DMS53 treated with DMSO at 0.1 percent for 48 hours (cell line): ENCODE results near the gene RNF213.

Experiments
- DNase-seq: peaks from one replicate; lab custom pipeline; 2025; ENCODE audit not compliant: unreplicated experiment; lab: John Stamatoyannopoulos, UW

The RNF213 gene

GRCh38 chr17:80414508-80414802 lies 153.8 kb downstream of the RNF213 start:
- no peak for DNase-seq

- DNase-seq: peak; percentile 92
Observed at GRCh38 chr17:80414803-80415625, 154.4 kb downstream of the RNF213 start, which contains the start of gene ENDOV. Gene ENDOV, plus strand, starts transcription at chr17:80415167. Its CDS starts 28 bp downstream, at chr17:80415195.

DNA sequence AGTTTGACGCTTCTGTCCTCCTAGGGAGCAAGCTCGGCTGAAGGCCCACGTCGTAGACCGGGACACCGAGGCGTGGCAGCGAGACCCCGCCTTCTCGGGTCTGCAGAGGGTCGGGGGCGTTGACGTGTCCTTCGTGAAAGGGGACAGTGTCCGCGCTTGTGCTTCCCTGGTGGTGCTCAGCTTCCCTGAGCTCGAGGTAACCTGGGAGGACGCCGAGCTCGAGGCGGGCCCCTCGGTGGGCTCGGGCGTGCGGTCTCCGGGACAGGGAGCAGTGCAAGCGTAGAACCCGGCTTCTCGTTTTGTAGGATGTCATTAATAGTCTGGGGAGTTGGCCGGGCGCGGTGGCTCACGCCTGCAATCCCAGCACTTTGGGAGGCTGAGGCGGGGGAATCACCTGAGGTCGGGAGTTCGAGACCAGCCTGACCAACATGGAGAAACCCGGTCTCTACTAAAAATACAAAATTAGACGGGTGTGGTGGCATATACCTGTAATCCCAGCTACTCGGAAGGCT lies 155.0 kb downstream of the RNF213 start:
- no peak for DNase-seq

GRCh38 chr17:80416260-80416939 lies 155.7 kb downstream of the RNF213 start:
- DNase-seq: no peak

DNA sequence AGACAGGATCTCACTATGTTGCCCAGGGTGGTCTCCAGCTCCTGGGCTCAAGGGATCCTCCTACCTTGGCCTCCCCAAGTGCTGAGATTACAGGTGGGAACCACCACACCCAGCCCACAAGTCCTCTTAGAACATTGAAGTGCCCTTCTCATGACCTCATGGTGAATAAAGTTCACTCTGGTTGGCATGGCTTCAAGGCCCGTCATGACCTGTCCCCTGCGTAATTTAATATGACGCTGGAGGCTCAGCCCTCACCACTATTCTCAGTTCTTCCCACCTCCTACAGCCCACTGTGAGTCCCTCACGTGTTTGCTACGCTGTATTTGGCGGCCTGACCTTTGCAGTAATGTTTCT lies 156.3 kb downstream of the RNF213 start:
- DNase-seq: no peak

- no peak for DNase-seq
Observed at GRCh38 chr17:80418589-80418988, 157.9 kb downstream of the RNF213 start.

- no peak for DNase-seq
Observed at GRCh38 chr17:80419255-80419654, 158.6 kb downstream of the RNF213 start.

- DNase-seq: no peak
Observed at GRCh38 chr17:80421381-80422090, 160.9 kb downstream of the RNF213 start.

DNA sequence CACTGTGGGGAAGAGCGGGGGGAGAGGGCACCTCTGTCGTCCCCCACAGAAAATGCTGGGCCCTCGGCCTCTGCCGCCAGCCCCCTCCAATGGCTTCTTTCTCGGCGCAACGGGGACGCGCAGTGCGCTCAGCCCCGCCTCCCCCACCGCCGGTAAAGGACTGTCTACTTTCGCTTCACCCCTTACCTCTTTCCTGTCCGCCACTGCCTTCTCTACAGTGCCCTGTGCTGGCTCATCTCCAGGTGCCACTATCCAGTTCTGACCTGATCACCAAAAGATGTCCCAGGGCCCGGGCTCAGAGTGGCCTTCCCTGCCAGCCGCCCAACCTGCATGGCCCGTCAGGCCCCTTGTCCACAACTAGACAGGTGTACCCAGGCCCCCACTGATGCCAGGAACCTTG lies 161.6 kb downstream of the RNF213 start:
- DNase-seq: no peak

- DNase-seq: no peak
Observed at GRCh38 chr17:80422981-80423380, 162.3 kb downstream of the RNF213 start.

DNA sequence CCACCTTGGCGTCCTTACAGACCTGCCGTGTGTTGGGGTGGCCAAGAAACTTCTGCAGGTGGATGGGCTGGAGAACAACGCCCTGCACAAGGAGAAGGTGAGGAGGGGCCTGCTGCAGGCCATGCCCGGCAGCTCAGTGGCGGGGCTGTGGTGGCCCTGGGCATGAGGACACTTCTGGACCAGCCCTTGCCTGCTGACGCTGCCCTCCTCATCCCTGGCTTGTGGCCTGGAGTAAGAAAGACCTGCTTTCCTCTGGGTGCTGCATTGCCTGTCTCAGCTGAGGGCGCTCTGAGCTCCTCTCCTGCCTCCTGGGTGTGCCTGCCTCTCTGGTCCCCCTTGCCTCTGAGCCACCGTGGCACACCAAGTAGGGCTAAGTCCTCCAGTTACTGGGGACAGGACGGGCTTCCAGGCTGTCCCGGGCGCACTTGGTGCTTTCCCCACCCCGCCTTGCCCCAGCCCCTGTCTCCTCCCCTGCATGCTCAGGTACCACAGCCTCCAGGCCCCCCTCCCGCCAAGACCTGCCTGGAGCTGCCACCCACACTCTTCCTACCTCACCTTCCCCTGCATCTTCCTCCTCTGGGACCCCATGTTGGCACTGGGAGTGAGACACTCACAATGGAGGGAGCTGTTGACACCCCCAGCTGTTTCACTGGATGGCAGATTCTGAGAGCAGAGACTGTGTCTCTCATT lies 163.0 kb downstream of the RNF213 start:
- no peak for DNase-seq

GRCh38 chr17:80424261-80424660 lies 163.6 kb downstream of the RNF213 start:
- DNase-seq: no peak

- no peak for DNase-seq
Observed at GRCh38 chr17:80424878-80425765, 164.5 kb downstream of the RNF213 start.

GRCh38 chr17:80425835-80426426 lies 165.3 kb downstream of the RNF213 start:
- DNase-seq: no peak

DNA sequence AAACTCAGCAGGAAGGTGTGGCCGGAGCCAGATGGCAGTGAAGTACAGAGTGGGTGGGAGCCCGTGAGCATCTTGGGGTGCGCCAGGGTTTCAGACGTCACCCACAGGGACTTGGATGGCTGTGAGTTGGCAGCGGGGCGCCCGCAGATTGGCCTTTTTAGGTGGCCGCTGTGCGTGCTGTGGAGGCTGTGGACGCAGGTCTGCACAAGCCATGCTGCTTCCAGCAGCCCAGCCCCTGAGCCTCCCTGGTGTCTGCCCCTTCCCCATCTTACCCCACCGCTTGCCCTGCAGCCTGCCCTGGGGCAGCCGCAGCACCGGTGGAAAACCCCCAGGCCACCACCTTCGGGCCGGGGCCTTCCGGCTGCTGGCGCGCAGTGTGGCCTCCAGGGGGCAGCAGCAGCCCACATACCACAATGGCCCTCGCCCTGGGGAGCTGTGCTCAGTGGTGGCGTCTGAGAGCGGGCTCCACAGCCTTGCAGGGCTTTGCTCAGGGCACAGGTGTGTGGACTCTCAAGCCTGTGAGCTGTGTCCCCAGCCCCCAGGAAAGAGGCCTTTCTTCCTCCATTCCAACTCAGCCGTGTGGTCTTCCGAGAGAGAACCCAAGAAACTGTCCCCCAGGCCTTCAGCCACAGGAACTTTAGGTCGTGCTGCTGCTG lies 166.1 kb downstream of the RNF213 start:
- DNase-seq: peak; percentile 56

- DNase-seq: no peak
Observed at GRCh38 chr17:80427366-80428282, 167.0 kb downstream of the RNF213 start.

DNA sequence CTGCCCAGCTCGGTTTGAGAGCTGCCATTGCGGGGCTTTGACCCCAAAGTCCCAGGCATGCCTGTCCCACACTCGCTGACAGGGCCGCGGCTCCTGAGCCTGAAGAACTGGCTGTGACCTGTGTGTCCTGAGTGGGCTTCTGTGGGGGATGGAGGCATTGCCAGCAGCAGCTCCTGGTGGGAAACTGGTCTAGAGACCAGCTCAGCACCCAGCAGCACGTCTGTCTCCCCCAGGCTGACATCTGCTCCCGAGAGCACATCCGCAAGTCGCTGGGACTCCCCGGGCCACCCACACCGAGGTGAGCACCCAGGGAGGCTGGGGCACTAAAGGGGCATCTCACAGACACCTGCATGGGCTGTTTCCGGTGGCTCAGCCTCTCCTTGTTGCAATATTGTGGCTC lies 167.7 kb downstream of the RNF213 start:
- no peak for DNase-seq

DNA sequence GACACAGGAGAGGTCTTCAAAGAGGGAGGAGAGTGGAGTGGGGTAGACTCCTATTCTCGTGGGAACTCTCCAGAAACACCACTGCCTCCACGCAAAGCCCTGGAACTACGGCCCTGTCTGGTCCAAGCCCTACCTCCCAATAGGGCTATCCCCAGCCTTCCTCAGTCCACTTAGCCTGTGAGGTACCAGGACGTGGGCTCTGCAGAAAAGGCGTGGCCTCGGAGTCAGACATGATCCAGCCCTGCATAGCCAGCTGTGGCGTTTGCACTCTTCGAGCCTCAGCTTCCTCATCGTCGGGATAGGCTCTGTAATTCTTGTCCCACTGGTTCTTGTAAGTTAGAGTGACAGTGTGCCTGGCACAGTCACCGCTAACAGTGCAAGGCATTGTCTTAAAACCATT lies 168.1 kb downstream of the RNF213 start:
- no peak for DNase-seq
